SH-SY5Y (cell line): ENCODE measurements around the gene XYLT1.

Experiments used
- GATA2 ChIP-seq: IDR thresholded peaks from 2 replicates; pipeline ENCODE4 v1.6.1; 2011; ENCODE audit warnings: mild to moderate bottlenecking, low read depth, low read length
- GATA3 ChIP-seq: IDR thresholded peaks from 2 replicates; pipeline ENCODE4 v1.6.1; 2011; ENCODE audit warnings: low read depth, mild to moderate bottlenecking, low read length, moderate library complexity

GRCh38 chr16:17416461-17417311 is 54.1 kb downstream of the XYLT1 start:
- TF ChIP-seq GATA3 = no peak
- no peak for TF ChIP-seq GATA2
